MG63 (cell line): ENCODE results near the gene CCDC107. TPM values are rescaled to one million over a fixed set of nuclear protein-coding genes. Genes with fewer than 3 reads are reported as not detected.

Experiments used
- DNase-seq: peaks from one replicate; pipeline ENCODE4 v3.0.0-alpha.2; 2020
- H3K27me3 ChIP-seq: fragments of 250-450 bp; sonication (Bioruptor Pico); 2 replicates; pipeline ENCODE4 v1.5.1; 2020; ENCODE audit warnings: mild to moderate bottlenecking, moderate library complexity
- H3K36me3 ChIP-seq: fragments of 250-450 bp; sonication (Bioruptor Pico); 2 replicates; pipeline ENCODE4 v1.5.1; 2020; ENCODE audit warnings: mild to moderate bottlenecking, moderate library complexity
- H3K4me3 ChIP-seq: fragments of 250-450 bp; sonication (Bioruptor Pico); 2 replicates; pipeline ENCODE4 v1.5.1; 2020; ENCODE audit warnings: mild to moderate bottlenecking, moderate library complexity
- H3K9me3 ChIP-seq: fragments of 250-450 bp; sonication (Bioruptor Pico); 2 replicates; pipeline ENCODE4 v1.5.1; 2020; ENCODE audit warnings: mild to moderate bottlenecking, moderate library complexity
- total RNA-seq: library from RNA; depleted of rRNA; stranded (reverse); fragments of >200 nt; shearing (Covaris generic); gene quantifications from 2 replicates; pipeline ENCODE4 v1.2.3, GENCODE V29; 2014; ENCODE audit warnings: low replicate concordance

Gene CCDC107
- total RNA-seq, 1 experiment from 2014 or later: 72.4 TPM

GRCh38 chr9:35669331-35670145, 11.4 kb downstream of the CCDC107 start:
- Histone ChIP-seq H3K27me3 (no peaks in the 10 kb centered on the region), H3K4me3 (no peak overlapping the region), H3K36me3 (peaks cover under 1% of the 10 kb centered on the region; the same call in 1 of the 2 replicates), H3K9me3 (no peaks in the 10 kb centered on the region)
- DNase-seq: no peak

DNA sequence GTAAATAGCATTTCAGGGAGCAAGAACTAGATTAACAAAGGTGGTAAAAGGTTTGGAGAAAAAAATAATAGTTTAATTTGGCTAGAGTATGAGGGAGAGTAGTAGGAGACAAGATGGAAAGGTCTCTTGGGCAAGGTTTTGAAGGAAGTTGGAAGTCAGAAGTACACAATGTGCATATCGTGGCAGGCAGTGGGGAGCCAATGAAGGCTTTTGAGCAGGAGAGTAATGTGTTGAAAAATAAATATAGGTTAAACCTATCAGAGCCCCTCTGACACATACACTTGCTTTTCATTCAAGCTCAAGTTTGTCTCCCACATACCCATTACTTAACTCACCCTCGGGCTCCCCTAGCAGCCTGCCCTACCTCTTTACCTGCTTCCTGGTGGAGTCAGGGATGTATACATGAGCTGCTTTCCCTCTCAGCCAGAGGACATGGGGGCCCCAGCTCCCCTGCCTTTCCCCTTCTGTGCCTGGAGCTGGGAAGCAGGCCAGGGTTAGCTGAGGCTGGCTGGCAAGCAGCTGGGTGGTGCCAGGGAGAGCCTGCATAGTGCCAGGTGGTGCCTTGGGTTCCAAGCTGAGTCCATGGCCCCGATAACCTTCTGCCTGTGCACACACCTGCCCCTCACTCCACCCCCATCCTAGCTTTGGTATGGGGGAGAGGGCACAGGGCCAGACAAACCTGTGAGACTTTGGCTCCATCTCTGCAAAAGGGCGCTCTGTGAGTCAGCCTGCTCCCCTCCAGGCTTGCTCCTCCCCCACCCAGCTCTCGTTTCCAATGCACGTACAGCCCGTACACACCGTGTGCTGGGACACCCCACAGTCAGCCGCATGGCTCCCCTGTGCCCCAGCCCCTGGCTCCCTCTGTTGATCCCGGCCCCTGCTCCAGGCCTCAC, 15.3 kb downstream of the CCDC107 start, which contains the start of gene CA9:
CA9 (plus strand) TSS at position 797 of the 893 bp plus-strand sequence; CDS start at position 829, 32 bp downstream.
- Histone ChIP-seq H3K36me3 (no peaks in the 10 kb centered on the region), H3K9me3 (no peaks in the 10 kb centered on the region), H3K27me3 (no peaks in the 10 kb centered on the region), H3K4me3 (no peak within 1 kb of the TSS)
- peak; percentile 76 for DNase-seq

- no peak for DNase-seq
Observed at GRCh38 chr9:35674025-35674361, 15.9 kb downstream of the CCDC107 start.

GRCh38 chr9:35675204-35675603, 17.1 kb downstream of the CCDC107 start:
- Histone ChIP-seq H3K9me3 (no peaks in the 10 kb centered on the region), H3K36me3 (no peaks in the 10 kb centered on the region), H3K4me3 (no peak overlapping the region), H3K27me3 (no peaks in the 10 kb centered on the region)
- DNase-seq: no peak

More at GRCh38 chr9:35674025-35674361, 15.9 kb downstream of the CCDC107 start:
- Histone ChIP-seq H3K9me3 (no peaks in the 10 kb centered on the region), H3K4me3 (no peak overlapping the region), H3K36me3 (no peaks in the 10 kb centered on the region), H3K27me3 (no peaks in the 10 kb centered on the region)

GRCh38 chr9:35675732-35676392, 17.8 kb downstream of the CCDC107 start:
- H3K36me3 ChIP-seq: no peaks in the 10 kb centered on the region
- no peak for DNase-seq
- H3K27me3 ChIP-seq: no peaks in the 10 kb centered on the region
- H3K9me3 ChIP-seq: no peaks in the 10 kb centered on the region
- no peak overlapping the region for H3K4me3 ChIP-seq

DNA sequence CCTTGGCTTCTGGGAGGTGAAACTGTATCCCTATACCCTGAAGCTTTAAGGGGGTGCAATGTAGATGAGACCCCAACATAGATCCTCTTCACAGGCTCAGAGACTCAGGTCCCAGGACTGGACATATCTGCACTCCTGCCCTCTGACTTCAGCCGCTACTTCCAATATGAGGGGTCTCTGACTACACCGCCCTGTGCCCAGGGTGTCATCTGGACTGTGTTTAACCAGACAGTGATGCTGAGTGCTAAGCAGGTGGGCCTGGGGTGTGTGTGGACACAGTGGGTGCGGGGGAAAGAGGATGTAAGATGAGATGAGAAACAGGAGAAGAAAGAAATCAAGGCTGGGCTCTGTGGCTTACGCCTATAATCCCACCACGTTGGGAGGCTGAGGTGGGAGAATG, 21.0 kb downstream of the CCDC107 start:
- no peaks in the 10 kb centered on the region for H3K9me3 ChIP-seq
- no peak overlapping the region for H3K4me3 ChIP-seq
- peaks cover 29% of the 10 kb centered on the region for H3K36me3 ChIP-seq
- DNase-seq: no peak
- no peaks in the 10 kb centered on the region for H3K27me3 ChIP-seq

DNA sequence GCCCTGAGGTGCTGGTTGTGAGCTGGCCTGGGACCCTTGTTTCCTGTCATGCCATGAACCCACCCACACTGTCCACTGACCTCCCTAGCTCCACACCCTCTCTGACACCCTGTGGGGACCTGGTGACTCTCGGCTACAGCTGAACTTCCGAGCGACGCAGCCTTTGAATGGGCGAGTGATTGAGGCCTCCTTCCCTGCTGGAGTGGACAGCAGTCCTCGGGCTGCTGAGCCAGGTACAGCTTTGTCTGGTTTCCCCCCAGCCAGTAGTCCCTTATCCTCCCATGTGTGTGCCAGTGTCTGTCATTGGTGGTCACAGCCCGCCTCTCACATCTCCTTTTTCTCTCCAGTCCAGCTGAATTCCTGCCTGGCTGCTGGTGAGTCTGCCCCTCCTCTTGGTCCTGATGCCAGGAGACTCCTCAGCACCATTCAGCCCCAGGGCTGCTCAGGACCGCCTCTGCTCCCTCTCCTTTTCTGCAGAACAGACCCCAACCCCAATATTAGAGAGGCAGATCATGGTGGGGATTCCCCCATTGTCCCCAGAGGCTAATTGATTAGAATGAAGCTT, 21.8 kb downstream of the CCDC107 start:
- Histone ChIP-seq H3K4me3 (no peak overlapping the region), H3K36me3 (peaks cover 37% of the 10 kb centered on the region), H3K9me3 (no peaks in the 10 kb centered on the region), H3K27me3 (no peaks in the 10 kb centered on the region)
- DNase-seq: no peak

DNA sequence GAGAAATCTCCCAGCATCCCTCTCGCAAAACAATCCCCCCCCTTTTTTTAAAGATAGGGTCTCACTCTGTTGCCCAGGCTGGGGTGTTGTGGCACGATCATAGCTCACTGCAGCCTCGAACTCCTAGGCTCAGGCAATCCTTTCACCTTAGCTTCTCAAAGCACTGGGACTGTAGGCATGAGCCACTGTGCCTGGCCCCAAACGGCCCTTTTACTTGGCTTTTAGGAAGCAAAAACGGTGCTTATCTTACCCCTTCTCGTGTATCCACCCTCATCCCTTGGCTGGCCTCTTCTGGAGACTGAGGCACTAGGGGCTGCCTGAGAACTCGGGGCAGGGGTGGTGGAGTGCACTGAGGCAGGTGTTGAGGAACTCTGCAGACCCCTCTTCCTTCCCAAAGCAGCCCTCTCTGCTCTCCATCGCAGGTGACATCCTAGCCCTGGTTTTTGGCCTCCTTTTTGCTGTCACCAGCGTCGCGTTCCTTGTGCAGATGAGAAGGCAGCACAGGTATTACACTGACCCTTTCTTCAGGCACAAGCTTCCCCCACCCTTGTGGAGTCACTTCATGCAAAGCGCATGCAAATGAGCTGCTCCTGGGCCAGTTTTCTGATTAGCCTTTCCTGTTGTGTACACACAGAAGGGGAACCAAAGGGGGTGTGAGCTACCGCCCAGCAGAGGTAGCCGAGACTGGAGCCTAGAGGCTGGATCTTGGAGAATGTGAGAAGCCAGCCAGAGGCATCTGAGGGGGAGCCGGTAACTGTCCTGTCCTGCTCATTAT, 22.4 kb downstream of the CCDC107 start:
- peak; percentile 88 for DNase-seq
- H3K36me3 ChIP-seq: peaks cover 43% of the 10 kb centered on the region
- H3K4me3 ChIP-seq: no peak overlapping the region
- no peaks in the 10 kb centered on the region for H3K27me3 ChIP-seq
- H3K9me3 ChIP-seq: no peaks in the 10 kb centered on the region

GRCh38 chr9:35681341-35682002, 23.4 kb downstream of the CCDC107 start:
- H3K4me3 ChIP-seq: no peak overlapping the region
- no peaks in the 10 kb centered on the region for H3K9me3 ChIP-seq
- no peaks in the 10 kb centered on the region for H3K27me3 ChIP-seq
- H3K36me3 ChIP-seq: peaks cover 53% of the 10 kb centered on the region
- DNase-seq: peak; percentile 52

- peaks cover 59% of the 10 kb centered on the region for H3K36me3 ChIP-seq
- DNase-seq: peak; percentile 33
Observed at GRCh38 chr9:35682051-35682450, 24.0 kb downstream of the CCDC107 start.

GRCh38 chr9:35682520-35683315, 24.6 kb downstream of the CCDC107 start:
- H3K9me3 ChIP-seq: no peaks in the 10 kb centered on the region
- H3K4me3 ChIP-seq: no peak overlapping the region
- H3K27me3 ChIP-seq: no peaks in the 10 kb centered on the region
- peaks cover 65% of the 10 kb centered on the region for H3K36me3 ChIP-seq
- DNase-seq: peak; percentile 43

More at GRCh38 chr9:35682051-35682450, 24.0 kb downstream of the CCDC107 start:
- Histone ChIP-seq H3K4me3 (no peak overlapping the region), H3K9me3 (no peaks in the 10 kb centered on the region), H3K27me3 (no peaks in the 10 kb centered on the region)

- Histone ChIP-seq H3K4me3 (no peak overlapping the region), H3K9me3 (no peaks in the 10 kb centered on the region), H3K27me3 (no peaks in the 10 kb centered on the region), H3K36me3 (peaks cover 72% of the 10 kb centered on the region)
- no peak for DNase-seq
Observed at GRCh38 chr9:35683323-35683722, 25.2 kb downstream of the CCDC107 start.

GRCh38 chr9:35684921-35685320, 26.8 kb downstream of the CCDC107 start:
- no peak overlapping the region for H3K4me3 ChIP-seq
- no peaks in the 10 kb centered on the region for H3K9me3 ChIP-seq
- H3K36me3 ChIP-seq: peaks cover 85% of the 10 kb centered on the region
- no peak for DNase-seq
- H3K27me3 ChIP-seq: no peaks in the 10 kb centered on the region

DNA sequence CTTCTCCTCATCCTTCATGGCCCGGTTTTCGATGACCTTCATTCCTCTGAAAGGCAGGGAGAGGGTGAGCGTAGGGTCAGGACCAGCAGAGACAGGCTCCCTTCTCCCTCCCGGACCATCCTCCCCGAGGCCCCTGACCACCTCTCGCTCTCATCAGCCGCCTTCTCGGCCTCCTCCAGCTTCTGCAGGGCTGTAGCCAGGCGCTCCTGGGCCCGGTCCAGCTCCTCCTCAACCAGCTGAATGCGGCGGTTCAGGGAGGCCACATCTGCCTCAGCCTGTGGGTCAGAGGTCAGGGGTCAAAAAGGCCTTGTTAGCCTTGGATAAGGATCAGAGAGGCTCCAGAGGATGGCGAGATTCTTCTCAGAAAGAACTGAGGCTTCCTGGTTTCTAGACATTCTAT, 27.4 kb downstream of the CCDC107 start:
- Histone ChIP-seq H3K9me3 (no peaks in the 10 kb centered on the region), H3K27me3 (no peaks in the 10 kb centered on the region), H3K36me3 (peaks cover 85% of the 10 kb centered on the region), H3K4me3 (no peak overlapping the region)
- no peak for DNase-seq
